Lung (tissue), 12 donors: ENCODE measurements around the gene SLC22A4. TPM values are rescaled to one million over a fixed set of nuclear protein-coding genes. Genes with fewer than 3 reads are reported as not detected.

Source experiments
- ATAC-seq: fragments of 200-7000 bp; cut with Tn5 transposase; one replicate; pipeline ENCODE4 v1.9.1; 2020; ENCODE audit warnings: moderate number of reproducible peaks; ENCODE audit not compliant: insufficient read depth, low FRiP score
- DNase-seq, 3 donors: peaks; one replicate each; pipeline ENCODE4 v3.0.0-alpha.2; 2013 to 2017
- H3K27ac ChIP-seq, 2 donors: one replicate each; pipeline ENCODE4 v1.5.1; 2013; ENCODE audit warnings: mild to moderate bottlenecking in 2 of 2, moderate library complexity in 2 of 2, control low read depth in 1 of 2, inconsistent platforms in 1 of 2, low read depth in 1 of 2, low read length in 1 of 2
- H3K27me3 ChIP-seq, 3 donors: one replicate each; pipeline ENCODE4 v1.5.1; 2013; ENCODE audit warnings: low read length in 2 of 3; ENCODE audit not compliant: control insufficient read depth in 3 of 3, insufficient read depth in 3 of 3
- H3K36me3 ChIP-seq, 4 donors: one replicate each; pipeline ENCODE4 v1.5.1; 2013; ENCODE audit warnings: low read length in 4 of 4, mild to moderate bottlenecking in 1 of 4, moderate library complexity in 1 of 4; ENCODE audit not compliant: control insufficient read depth in 4 of 4, insufficient read depth in 4 of 4
- H3K4me1 ChIP-seq, 5 donors: one replicate each; pipeline ENCODE4 v1.5.1; 2013; ENCODE audit warnings: low read length in 5 of 5, mild to moderate bottlenecking in 2 of 5, moderate library complexity in 1 of 5; ENCODE audit not compliant: control insufficient read depth in 5 of 5, insufficient read depth in 5 of 5
- H3K4me3 ChIP-seq: one replicate; pipeline ENCODE4 v1.5.1; 2013; ENCODE audit warnings: mild to moderate bottlenecking, control low read depth, moderate library complexity
- H3K9ac ChIP-seq, 2 donors: one replicate each; pipeline ENCODE4 v1.5.1; 2013; ENCODE audit warnings: low read length in 2 of 2, control low read depth in 1 of 2; ENCODE audit not compliant: insufficient read depth in 1 of 2
- H3K9me3 ChIP-seq, 4 donors: one replicate each; pipeline ENCODE4 v1.5.1; 2013; ENCODE audit warnings: low read length in 3 of 4, mild to moderate bottlenecking in 1 of 4, moderate library complexity in 1 of 4; ENCODE audit not compliant: control insufficient read depth in 4 of 4, insufficient read depth in 3 of 4
- WGBS, 2 donors: extraction: QIAGEN DNeasy Blood & Tissue Kit; methylation state at CpG; one replicate each; pipeline ENCODE4 v1.1.7; 2013; 5-methylcytosine and 5-hydroxymethylcytosine counted together
- polyA plus RNA-seq, 2 donors: library from polyadenylated mRNA; stranded (reverse); fragments of 200-250 nt; gene quantifications; one replicate each; pipeline ENCODE4 v1.2.1, GENCODE V29; 2013
- total RNA-seq, 2 donors: library from RNA; depleted of rRNA in 1 of 2; stranded (reverse); fragments of >200 nt in 1 of 2; gene quantifications; one replicate each; pipeline ENCODE4 v1.2.1, GENCODE V29; 2014 to 2021
- TF ChIP-seq, protein P1 (sequence below): IDR thresholded peaks from 2 replicates; pipeline ENCODE4 v1.5.1; 2012; ENCODE audit warnings: mild to moderate bottlenecking; ENCODE audit errors: control extremely low read depth, extremely low read depth
- donor health status: control.
- donor health status: control.
- donor health status: Bipolar disorder and iron deficiency.
- donor health status: healthy.
- donor health status: DM: yes; HTN: yes; CAD: no.

Gene SLC22A4
- total and polyA plus RNA-seq, 4 donors: 3.6 to 18.1 (median 13.3) TPM

DNA sequence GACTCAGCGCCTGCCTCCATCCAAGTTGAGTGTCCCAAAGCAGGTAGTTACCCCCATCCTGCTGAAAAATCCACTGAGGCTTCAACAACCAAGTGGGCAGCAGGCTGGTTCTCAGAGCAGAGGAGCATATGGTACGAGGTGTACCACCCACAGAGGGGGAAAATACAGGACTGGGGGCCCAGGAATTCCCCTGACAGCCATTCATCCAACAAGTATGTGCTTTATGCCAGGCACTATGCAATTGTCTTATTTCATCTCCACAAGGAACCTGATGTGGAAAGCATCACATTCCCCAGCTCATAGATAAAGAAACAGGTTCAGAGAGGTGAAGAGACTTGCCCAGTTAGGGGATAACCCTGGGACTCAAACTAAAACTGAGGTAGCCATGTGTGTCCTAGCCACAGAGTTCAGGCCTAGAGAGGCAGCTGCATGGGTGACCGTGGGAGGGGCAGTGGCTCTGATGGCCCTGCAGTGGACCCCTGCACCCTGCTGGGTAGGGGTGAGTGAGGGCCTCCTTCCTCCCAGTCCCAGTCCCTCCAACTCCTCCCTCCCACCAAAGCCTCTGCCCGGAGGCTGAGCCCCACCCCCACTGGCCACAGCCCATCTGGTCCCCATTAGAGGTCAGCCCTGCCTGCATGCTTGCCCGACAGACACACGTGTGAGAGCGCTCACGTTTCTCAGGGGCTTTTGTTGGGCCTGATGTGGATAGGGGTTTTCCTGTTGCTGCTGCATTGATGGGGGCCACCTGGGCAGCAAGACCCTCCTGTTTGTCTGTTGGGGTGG lies 25.2 kb upstream of the SLC22A4 start:
- DNase-seq (no peak), ATAC-seq (no peak)
- H3K4me3 ChIP-seq: no peak overlapping the region
- no peaks in the 10 kb centered on the region for H3K36me3 ChIP-seq
- 80 to 86% methylated on average over 8 of the region's 8 CpGs for WGBS, 2 donors
- H3K4me1 ChIP-seq: peaks cover 0 to 8% (median 3%) of the 10 kb centered on the region in 5 donors
- H3K27ac ChIP-seq: no peak overlapping the region
- no peak overlapping the region for H3K9ac ChIP-seq
- TF ChIP-seq, protein P1, sequence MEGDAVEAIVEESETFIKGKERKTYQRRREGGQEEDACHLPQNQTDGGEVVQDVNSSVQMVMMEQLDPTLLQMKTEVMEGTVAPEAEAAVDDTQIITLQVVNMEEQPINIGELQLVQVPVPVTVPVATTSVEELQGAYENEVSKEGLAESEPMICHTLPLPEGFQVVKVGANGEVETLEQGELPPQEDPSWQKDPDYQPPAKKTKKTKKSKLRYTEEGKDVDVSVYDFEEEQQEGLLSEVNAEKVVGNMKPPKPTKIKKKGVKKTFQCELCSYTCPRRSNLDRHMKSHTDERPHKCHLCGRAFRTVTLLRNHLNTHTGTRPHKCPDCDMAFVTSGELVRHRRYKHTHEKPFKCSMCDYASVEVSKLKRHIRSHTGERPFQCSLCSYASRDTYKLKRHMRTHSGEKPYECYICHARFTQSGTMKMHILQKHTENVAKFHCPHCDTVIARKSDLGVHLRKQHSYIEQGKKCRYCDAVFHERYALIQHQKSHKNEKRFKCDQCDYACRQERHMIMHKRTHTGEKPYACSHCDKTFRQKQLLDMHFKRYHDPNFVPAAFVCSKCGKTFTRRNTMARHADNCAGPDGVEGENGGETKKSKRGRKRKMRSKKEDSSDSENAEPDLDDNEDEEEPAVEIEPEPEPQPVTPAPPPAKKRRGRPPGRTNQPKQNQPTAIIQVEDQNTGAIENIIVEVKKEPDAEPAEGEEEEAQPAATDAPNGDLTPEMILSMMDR: no peak
- no peaks in the 10 kb centered on the region for H3K27me3 ChIP-seq
- H3K9me3 ChIP-seq: no peaks in the 10 kb centered on the region

DNA sequence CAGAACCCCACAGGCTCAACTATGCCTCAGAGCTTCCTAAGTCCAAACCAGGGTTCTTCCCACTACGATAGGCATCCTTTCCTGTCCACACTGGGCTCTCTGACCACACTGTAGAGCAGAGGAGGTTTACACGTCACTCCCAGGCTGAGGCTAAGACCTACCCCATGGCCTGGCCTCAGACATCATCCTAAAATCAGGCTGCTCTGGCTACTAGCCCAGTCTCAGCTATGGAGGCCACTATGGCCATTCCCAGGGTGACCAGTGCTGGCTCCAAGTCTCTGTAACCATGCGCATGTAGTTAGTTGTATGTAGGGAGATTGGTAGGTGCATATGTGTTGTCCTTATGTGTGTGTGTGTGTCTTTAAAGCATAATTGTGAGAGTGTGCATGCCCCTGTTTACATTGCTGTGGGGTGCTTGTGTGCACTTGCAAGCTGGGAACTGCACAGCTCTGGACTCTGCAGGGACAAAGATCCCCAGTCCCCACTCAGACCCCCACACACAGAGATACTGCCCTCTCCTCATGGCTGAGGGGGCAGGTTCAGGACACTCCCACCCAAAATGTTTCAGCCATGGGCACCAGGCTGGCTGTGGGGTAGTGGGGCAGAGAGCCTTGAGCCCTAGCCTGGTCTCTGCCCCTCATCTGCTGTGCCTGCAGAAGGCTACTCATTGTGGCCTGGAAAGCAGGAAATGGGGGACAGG lies 24.4 kb upstream of the SLC22A4 start:
- Histone ChIP-seq H3K27ac (no peak overlapping the region), H3K4me3 (no peak overlapping the region), H3K9ac (no peak overlapping the region), H3K9me3 (no peaks in the 10 kb centered on the region), H3K36me3 (no peaks in the 10 kb centered on the region), H3K27me3 (no peaks in the 10 kb centered on the region), H3K4me1 (peaks cover 0 to 8% (median 3%) of the 10 kb centered on the region in 5 donors)
- WGBS, 2 donors: 85 to 94% methylated on average over 3 of the region's 3 CpGs
- DNase-seq: no peak
- TF ChIP-seq, protein P1: no peak
- no peak for ATAC-seq

DNA sequence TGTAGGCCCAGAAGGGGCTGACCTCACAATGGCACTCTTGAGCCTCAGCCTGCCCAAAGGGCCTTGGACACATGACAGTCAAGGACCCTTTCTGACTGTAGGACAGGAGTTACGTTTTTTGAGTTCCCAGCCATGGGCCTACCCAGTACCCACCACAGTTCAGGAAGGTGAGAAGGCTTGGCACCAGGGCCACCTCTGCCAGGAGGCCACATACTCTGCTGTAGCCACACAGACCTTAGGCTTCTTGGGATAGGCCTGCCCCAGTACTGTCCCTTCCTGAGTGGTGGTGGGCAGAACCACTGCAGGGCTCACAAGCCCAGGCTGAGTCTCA lies 23.9 kb upstream of the SLC22A4 start:
- no peak for DNase-seq
- H3K4me1 ChIP-seq: peaks cover 0 to 8% (median 3%) of the 10 kb centered on the region in 5 donors
- TF ChIP-seq, protein P1: no peak
- H3K27ac ChIP-seq: no peak overlapping the region
- H3K4me3 ChIP-seq: no peak overlapping the region
- no peak overlapping the region for H3K9ac ChIP-seq
- no peaks in the 10 kb centered on the region for H3K36me3 ChIP-seq
- H3K9me3 ChIP-seq: no peaks in the 10 kb centered on the region
- ATAC-seq: no peak
- WGBS, 2 donors: 95 to 100% methylated on average over 1 of the region's 1 CpG
- no peaks in the 10 kb centered on the region for H3K27me3 ChIP-seq
